GM18505 (cell line): Measurements from ENCODE around the gene TLE4.

Experiments
- ATAC-seq: cut with Tn5 transposase; IDR thresholded peaks from one replicate; pipeline ENCODE4 v1.9.1; 2021; ENCODE audit not compliant: unreplicated experiment
- POLR2A ChIP-seq: IDR thresholded peaks from 4 replicates; pipeline ENCODE4 v1.6.1; 2011; ENCODE audit warnings: borderline replicate concordance; ENCODE audit not compliant: insufficient read depth, insufficient read length; ENCODE audit errors: extremely low read depth

Gene TLE4

DNA sequence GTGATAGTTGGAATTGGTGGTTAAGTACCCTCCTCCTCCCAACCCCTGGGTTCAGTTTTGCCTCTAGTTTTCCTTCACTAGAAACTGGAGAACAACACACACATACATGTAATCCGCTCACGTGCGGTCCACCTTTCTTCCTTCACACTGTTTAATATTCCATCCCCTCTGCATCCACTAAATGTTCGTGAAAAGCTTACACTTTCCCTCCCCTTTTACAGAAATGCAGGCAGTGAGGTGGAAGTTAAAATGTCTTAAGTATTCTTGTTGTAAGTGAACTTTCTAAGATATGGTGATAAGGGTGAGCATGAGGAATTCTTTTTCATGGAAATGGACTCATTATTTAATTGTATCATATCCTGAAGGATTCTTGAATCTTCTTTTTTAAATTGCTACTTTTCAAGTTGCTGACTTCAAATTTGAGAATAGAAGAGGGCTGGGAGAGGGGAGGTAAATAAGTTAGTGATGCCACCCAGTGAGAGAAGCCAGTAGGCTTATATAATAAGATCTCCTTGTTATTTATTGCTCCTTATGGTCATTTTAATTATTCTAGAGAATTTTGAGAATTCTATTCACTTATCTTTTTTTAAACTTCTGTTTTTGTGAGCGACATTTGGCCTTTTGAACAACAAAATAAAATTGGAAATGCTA, 90.2 kb downstream of the TLE4 start:
- TF ChIP-seq POLR2A: no peak
- no peak for ATAC-seq

- no peak for ATAC-seq
- no peak for TF ChIP-seq POLR2A
These were observed 90.8 kb downstream of the TLE4 start for GRCh38 chr9:79662537-79662956.

GRCh38 chr9:79663300-79663699, 91.5 kb downstream of the TLE4 start:
- ATAC-seq: no peak
- no peak for TF ChIP-seq POLR2A

GRCh38 chr9:79663878-79664277, 92.1 kb downstream of the TLE4 start:
- no peak for ATAC-seq
- TF ChIP-seq POLR2A: no peak

GRCh38 chr9:79664375-79664831, 92.6 kb downstream of the TLE4 start:
- no peak for ATAC-seq
- no peak for TF ChIP-seq POLR2A

GRCh38 chr9:79665369-79665768, 93.6 kb downstream of the TLE4 start:
- no peak for TF ChIP-seq POLR2A

DNA sequence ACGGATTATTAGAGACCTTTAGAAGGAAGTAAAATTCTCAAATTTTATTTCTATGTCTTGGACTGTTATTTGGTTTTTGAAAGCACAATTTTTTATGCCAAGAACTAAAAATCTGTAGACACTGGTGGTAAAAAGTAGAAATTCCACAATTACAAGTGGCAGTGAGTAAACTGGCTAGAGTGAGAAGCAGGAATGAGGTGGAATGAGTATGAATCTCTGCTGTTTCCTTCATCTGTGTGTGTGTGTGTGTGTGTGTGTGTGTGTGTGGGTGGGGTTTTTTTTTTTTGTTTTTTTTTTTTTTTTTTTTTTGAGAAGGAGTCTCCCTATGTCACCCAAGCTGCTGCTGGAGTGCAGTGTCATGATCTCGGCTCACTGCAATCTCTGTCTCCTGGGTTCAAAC, 94.2 kb downstream of the TLE4 start:
- TF ChIP-seq POLR2A: no peak
- no peak for ATAC-seq

More at GRCh38 chr9:79665369-79665768, 93.6 kb downstream of the TLE4 start:
- no peak for ATAC-seq

GRCh38 chr9:79667120-79667519, 95.4 kb downstream of the TLE4 start:
- ATAC-seq: no peak
- TF ChIP-seq POLR2A: no peak

DNA sequence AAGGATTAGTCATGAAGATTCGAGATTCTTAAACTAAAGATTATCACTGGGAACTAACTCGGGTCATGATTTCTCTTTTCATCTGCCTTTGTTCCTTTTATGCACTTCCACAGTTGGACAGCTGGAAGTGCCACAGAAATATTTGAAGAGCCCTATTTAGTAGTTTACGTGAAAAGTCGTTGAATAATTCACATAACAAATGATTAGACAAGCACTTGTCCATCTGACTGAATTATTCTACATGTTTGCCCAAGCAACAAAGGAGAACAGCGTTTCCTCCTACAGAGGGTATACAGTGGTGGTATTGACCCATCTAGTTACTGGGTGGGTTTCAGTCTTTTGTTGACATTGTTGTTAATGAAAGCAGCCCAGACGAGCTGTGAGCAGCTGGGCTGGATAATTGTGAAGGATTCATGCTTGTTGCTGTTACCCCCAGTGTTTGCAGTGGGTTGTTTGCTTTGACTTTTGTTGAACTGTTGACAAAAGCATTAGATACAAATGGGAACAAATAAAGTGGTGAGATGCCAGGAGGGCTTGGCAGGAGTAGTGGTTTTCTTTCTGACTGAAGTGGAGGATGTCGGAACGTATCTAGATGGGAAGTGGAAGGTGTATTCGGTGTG, 96.2 kb downstream of the TLE4 start:
- ATAC-seq: no peak
- TF ChIP-seq POLR2A: no peak

DNA sequence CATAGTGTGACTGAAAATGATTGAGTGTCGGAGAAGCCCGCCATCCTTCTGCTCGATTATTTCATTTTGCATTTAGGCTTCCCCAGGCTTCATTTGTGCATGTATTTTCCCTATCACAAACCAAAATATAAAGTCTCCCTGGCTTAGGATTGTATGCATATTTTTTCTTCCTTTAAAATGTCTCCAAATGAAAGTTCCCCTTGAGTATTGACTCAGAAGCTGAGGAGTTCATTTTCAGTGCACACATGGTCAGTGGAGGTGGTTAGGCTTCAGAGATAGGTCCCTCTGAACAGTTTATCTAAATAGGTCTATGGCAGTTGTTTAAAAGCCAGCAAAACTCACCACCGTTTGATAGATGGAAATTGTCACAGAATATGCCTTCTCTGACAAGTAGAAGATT, 97.2 kb downstream of the TLE4 start:
- no peak for ATAC-seq
- no peak for TF ChIP-seq POLR2A

DNA sequence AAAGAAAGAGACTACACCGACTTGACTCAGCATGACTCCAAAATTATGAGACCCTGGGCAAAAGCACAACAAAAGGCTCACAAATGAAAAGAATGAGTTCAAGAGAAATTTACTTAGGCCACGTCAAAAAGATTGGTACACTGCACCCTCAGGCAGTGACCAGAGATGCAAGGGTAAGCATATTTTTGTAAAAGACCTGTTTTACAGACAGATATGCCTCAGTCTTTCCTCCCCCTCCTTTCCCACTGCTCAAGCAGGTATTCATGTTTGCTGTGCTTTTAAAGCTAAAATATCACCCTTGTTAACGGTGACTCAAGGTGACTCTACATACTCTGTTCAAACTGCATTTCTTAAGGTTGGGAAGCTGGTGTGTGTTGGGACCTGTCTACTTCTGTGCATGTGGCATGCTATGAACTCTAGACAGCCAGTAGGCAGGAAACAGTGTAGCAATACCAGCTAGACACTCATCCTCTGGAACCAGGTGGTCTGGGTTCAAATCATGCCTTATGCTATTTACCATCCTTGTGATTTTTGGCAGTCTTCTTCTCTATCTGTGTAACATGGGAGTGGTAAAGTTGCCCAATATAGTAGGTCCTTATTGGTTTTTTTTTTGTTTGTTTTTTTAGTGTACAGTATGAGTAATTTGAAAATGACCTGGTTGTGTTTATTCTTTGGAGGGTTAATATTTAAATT, 98.7 kb downstream of the TLE4 start:
- TF ChIP-seq POLR2A: no peak
- no peak for ATAC-seq

- no peak for TF ChIP-seq POLR2A
- no peak for ATAC-seq
These were observed 99.8 kb downstream of the TLE4 start for GRCh38 chr9:79671558-79671957.

DNA sequence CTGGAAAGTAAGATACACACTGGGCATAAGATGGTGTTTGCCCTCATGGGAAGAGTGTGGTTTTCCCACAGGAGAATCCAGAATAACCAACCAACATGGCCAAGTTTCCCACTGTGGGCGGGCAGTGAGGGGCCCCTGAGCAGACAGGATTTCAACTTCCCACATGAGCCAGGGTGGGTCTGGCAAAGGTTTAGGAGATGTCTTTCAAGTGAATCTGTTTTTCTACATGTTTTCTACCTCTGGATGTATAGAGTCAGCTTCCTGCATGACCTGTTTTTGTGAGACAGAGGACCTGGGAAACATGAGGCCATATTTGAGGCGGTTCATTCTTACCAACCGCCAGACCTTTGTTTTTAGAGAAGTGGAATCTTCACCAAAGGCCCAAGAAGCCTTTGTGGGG, 100.5 kb downstream of the TLE4 start:
- ATAC-seq: no peak
- TF ChIP-seq POLR2A: no peak

DNA sequence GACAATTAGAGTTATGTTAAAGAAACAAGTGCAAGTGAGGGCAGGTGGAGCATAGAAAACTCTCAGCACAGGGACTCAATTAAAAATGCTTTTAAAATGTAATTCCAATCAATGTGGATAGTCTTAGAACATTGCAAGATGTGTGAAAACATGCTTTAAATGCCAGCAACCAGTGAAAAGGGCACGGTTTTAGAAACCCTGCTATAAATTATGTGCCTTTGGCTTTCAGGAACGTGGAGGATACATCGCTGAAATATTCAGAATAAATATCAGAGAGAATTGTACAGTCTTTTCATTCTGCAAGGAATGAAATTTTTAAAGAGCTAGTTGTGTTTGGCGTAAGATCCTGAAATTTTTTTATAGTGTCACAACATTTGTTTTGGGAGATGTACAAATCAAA, 101.1 kb downstream of the TLE4 start:
- no peak for TF ChIP-seq POLR2A
- no peak for ATAC-seq
